PC-9 (cell line): ENCODE results near the gene KIF4B.

Experiments used
- EZH2 ChIP-seq: fragments of 200-600 bp; sonication (generic); IDR thresholded peaks from 2 replicates; pipeline ENCODE4 v1.8.0; 2017; ENCODE audit warnings: antibody characterized with exemption, low read depth
- TF ChIP-seq, protein P1 (sequence below): fragments of 200-600 bp; sonication (generic); conservative IDR thresholded peaks from 2 replicates; pipeline ENCODE4 v1.6.1; 2017; ENCODE audit warnings: mixed run types, antibody characterized with exemption, mild to moderate bottlenecking, moderate library complexity

DNA sequence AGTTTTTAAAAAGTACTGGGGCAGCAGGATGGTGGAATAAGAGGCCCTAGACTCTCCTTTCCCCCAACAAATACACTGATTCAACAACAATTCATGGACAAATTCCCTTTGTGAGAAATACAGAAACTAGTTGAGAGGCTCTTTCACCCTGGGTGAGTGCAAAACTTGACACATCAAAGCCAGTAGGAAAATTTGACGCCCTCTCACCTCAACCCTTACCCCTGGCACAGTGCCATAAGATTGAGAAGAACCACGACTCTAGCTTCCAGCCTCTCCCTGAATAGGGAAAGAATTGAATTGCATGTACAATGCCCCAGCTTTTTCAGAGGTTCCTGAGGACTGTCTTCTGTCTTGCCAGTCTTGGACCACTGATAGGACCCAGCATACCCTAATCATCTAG is 12.3 kb downstream of the KIF4B start:
- TF ChIP-seq, protein P1, sequence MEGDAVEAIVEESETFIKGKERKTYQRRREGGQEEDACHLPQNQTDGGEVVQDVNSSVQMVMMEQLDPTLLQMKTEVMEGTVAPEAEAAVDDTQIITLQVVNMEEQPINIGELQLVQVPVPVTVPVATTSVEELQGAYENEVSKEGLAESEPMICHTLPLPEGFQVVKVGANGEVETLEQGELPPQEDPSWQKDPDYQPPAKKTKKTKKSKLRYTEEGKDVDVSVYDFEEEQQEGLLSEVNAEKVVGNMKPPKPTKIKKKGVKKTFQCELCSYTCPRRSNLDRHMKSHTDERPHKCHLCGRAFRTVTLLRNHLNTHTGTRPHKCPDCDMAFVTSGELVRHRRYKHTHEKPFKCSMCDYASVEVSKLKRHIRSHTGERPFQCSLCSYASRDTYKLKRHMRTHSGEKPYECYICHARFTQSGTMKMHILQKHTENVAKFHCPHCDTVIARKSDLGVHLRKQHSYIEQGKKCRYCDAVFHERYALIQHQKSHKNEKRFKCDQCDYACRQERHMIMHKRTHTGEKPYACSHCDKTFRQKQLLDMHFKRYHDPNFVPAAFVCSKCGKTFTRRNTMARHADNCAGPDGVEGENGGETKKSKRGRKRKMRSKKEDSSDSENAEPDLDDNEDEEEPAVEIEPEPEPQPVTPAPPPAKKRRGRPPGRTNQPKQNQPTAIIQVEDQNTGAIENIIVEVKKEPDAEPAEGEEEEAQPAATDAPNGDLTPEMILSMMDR = no peak
- TF ChIP-seq EZH2 = no peak
